Neural progenitor cell (in vitro differentiated cells): ENCODE measurements around the gene NPSR1. TPM values are rescaled to one million over a fixed set of nuclear protein-coding genes. Genes with fewer than 3 reads are reported as not detected.

Experiments used
- DNase-seq: peaks from one replicate; pipeline ENCODE4 v3.0.0-alpha.2; 2016; ENCODE audit warnings: low spot score
- H2AFZ ChIP-seq: fragments of 200-600 bp; sonication (generic); replicated peaks from 2 replicates; pipeline ENCODE4 v1.6.1; 2016; ENCODE audit warnings: antibody characterized with exemption
- H3F3A ChIP-seq: fragments of 200-600 bp; sonication (generic); 2 replicates; pipeline ENCODE4 v1.6.1; 2016; ENCODE audit warnings: antibody characterized with exemption, low read depth
- H3K27ac ChIP-seq: fragments of 200-600 bp; sonication (generic); 2 replicates; pipeline ENCODE4 v1.5.1; 2016; ENCODE audit warnings: mild to moderate bottlenecking
- H3K27me3 ChIP-seq: fragments of 200-600 bp; sonication (generic); 2 replicates; pipeline ENCODE4 v1.6.1; 2016; ENCODE audit warnings: mild to moderate bottlenecking, moderate library complexity
- H3K36me3 ChIP-seq: fragments of 200-600 bp; sonication (generic); 2 replicates; pipeline ENCODE4 v1.5.1; 2016
- H3K4me1 ChIP-seq: fragments of 200-600 bp; sonication (generic); 2 replicates; pipeline ENCODE4 v1.6.1; 2016; ENCODE audit warnings: mixed run types
- H3K4me2 ChIP-seq: fragments of 200-600 bp; sonication (generic); 2 replicates; pipeline ENCODE4 v1.6.1; 2016
- H3K4me3 ChIP-seq: fragments of 200-600 bp; sonication (generic); 2 replicates; pipeline ENCODE4 v1.5.1; 2016
- H3K79me2 ChIP-seq: fragments of 200-600 bp; sonication (generic); 2 replicates; pipeline ENCODE4 v1.6.1; 2016; ENCODE audit warnings: low read depth
- H3K9ac ChIP-seq: fragments of 200-600 bp; sonication (generic); 2 replicates; pipeline ENCODE4 v1.6.1; 2016
- H3K9me3 ChIP-seq: fragments of 200-600 bp; sonication (generic); 2 replicates; pipeline ENCODE4 v1.5.1; 2016; ENCODE audit warnings: low read depth
- H4K20me1 ChIP-seq: fragments of 200-600 bp; sonication (generic); 2 replicates; pipeline ENCODE4 v1.6.1; 2016; ENCODE audit warnings: low read depth
- H3K27ac Mint-ChIP-seq: 3 replicates; pipeline ENCODE4 v1.8.0; 2021; ENCODE audit warnings: mixed read lengths
- H3K27me3 Mint-ChIP-seq: 2 replicates; pipeline ENCODE4 v1.8.0; 2022; ENCODE audit warnings: low read depth, mild to moderate bottlenecking, inconsistent platforms, moderate library complexity, mixed read lengths; ENCODE audit not compliant: insufficient read depth
- H3K36me3 Mint-ChIP-seq: 3 replicates; pipeline ENCODE4 v1.8.0; 2021; ENCODE audit warnings: mixed read lengths
- H3K4me1 Mint-ChIP-seq: 3 replicates; pipeline ENCODE4 v1.8.0; 2021; ENCODE audit warnings: mixed read lengths
- H3K4me3 Mint-ChIP-seq: 3 replicates; pipeline ENCODE4 v1.8.0; 2021; ENCODE audit warnings: mild to moderate bottlenecking, moderate library complexity, mixed read lengths
- H3K9me3 Mint-ChIP-seq: 3 replicates; pipeline ENCODE4 v1.8.0; 2020; ENCODE audit warnings: mixed read lengths
- CTCF ChIP-seq: fragments of 200-600 bp; sonication (generic); IDR thresholded peaks from 2 replicates; pipeline ENCODE4 v1.5.1; 2017; ENCODE audit warnings: antibody characterized with exemption, mild to moderate bottlenecking
- EZH2 ChIP-seq: fragments of 200-600 bp; sonication (generic); IDR thresholded peaks from 2 replicates; pipeline ENCODE4 v1.6.1; 2017; ENCODE audit warnings: antibody characterized with exemption, mild to moderate bottlenecking, moderate library complexity
- EZH2phosphoT487 ChIP-seq: fragments of 200-600 bp; sonication (generic); IDR thresholded peaks from 2 replicates; pipeline ENCODE4 v1.6.1; 2017; ENCODE audit warnings: antibody characterized with exemption
- total RNA-seq: library from RNA; depleted of rRNA; stranded (reverse); fragments of >200 nt; gene quantifications from 2 replicates; pipeline ENCODE4 v1.2.3, GENCODE V29; 2015; ENCODE audit warnings: low replicate concordance

The NPSR1 gene
- total RNA-seq, 1 donor from 2014 or later, result not detected

GRCh38 chr7:34849163-34849960 lies 191.3 kb downstream of the NPSR1 start:
- H3K4me1 Mint-ChIP-seq, result peaks cover 14% of the 10 kb centered on the region
- H3K9ac ChIP-seq, result no peak overlapping the region
- TF ChIP-seq EZH2, result no peak
- no peak for TF ChIP-seq EZH2phosphoT487
- no peak for TF ChIP-seq CTCF

GRCh38 chr7:34849986-34850385 lies 192.0 kb downstream of the NPSR1 start:
- Histone ChIP-seq H3K4me2 (no peak overlapping the region), H3K4me1 (peaks cover 10% of the 10 kb centered on the region), H4K20me1 (no peaks in the 10 kb centered on the region), H3K27ac (no peak overlapping the region), H3K27me3 (no peaks in the 10 kb centered on the region), H3K79me2 (no peaks in the 10 kb centered on the region), H3K4me3 (no peak overlapping the region), H3F3A (no peaks in the 10 kb centered on the region), H3K9me3 (no peaks in the 10 kb centered on the region), H3K36me3 (no peaks in the 10 kb centered on the region), H3K9ac (no peak overlapping the region), H2AFZ (no peak overlapping the region)
- DNase-seq, result no peak
- Mint-ChIP-seq H3K4me1 (peaks cover 11% of the 10 kb centered on the region), H3K36me3 (no peaks in the 10 kb centered on the region), H3K27ac (no peak overlapping the region), H3K9me3 (no peaks in the 10 kb centered on the region), H3K27me3 (peaks cover 11% of the 10 kb centered on the region), H3K4me3 (no peak overlapping the region)
- TF ChIP-seq CTCF (no peak), EZH2 (no peak), EZH2phosphoT487 (no peak)

More at GRCh38 chr7:34849163-34849960, 191.3 kb downstream of the NPSR1 start:
- Histone ChIP-seq H3K4me1 (peaks cover 17% of the 10 kb centered on the region), H3K4me2 (no peak overlapping the region), H3K9me3 (no peaks in the 10 kb centered on the region), H3K4me3 (no peak overlapping the region), H3K79me2 (no peaks in the 10 kb centered on the region), H3K36me3 (no peaks in the 10 kb centered on the region), H3F3A (no peaks in the 10 kb centered on the region), H4K20me1 (no peaks in the 10 kb centered on the region), H3K27ac (no peak overlapping the region), H2AFZ (no peak overlapping the region), H3K27me3 (no peaks in the 10 kb centered on the region)
- peaks cover 11% of the 10 kb centered on the region for H3K27me3 Mint-ChIP-seq
- no peaks in the 10 kb centered on the region for H3K36me3 Mint-ChIP-seq
- H3K9me3 Mint-ChIP-seq, result no peaks in the 10 kb centered on the region
- DNase-seq, result no peak
- no peak overlapping the region for H3K27ac Mint-ChIP-seq
- no peak overlapping the region for H3K4me3 Mint-ChIP-seq

- TF ChIP-seq CTCF (no peak), EZH2 (no peak)
- H3K27me3 Mint-ChIP-seq, result peaks cover 11% of the 10 kb centered on the region
- Histone ChIP-seq H4K20me1 (no peaks in the 10 kb centered on the region), H3K4me1 (peaks cover 3% of the 10 kb centered on the region), H3K9me3 (no peaks in the 10 kb centered on the region), H3K9ac (no peak overlapping the region), H3K36me3 (no peaks in the 10 kb centered on the region), H3K79me2 (no peaks in the 10 kb centered on the region), H2AFZ (no peak overlapping the region), H3K4me3 (no peak overlapping the region), H3K4me2 (no peak overlapping the region), H3K27me3 (no peaks in the 10 kb centered on the region), H3F3A (no peaks in the 10 kb centered on the region), H3K27ac (no peak overlapping the region)
- peaks cover 6% of the 10 kb centered on the region for H3K4me1 Mint-ChIP-seq
- H3K36me3 Mint-ChIP-seq, result no peaks in the 10 kb centered on the region
- no peak overlapping the region for H3K27ac Mint-ChIP-seq
- H3K9me3 Mint-ChIP-seq, result no peaks in the 10 kb centered on the region
- DNase-seq, result no peak
- no peak overlapping the region for H3K4me3 Mint-ChIP-seq
Observed at GRCh38 chr7:34850681-34851080, 192.7 kb downstream of the NPSR1 start.
